ENCODE results near the gene KCTD4. TPM values are rescaled to one million over a fixed set of nuclear protein-coding genes. Genes with fewer than 3 reads are reported as not detected.
"Not testable (repeated sequence)": the region's sequence is repeated elsewhere in the genome, so short reads cannot be mapped to it uniquely, and the experiment has no call there.

The KCTD4 gene
- not detected in 2 replicates for total RNA-seq (2014; rRNA removed; shearing (Covaris generic); ENCODE audit: low replicate concordance)

DNA sequence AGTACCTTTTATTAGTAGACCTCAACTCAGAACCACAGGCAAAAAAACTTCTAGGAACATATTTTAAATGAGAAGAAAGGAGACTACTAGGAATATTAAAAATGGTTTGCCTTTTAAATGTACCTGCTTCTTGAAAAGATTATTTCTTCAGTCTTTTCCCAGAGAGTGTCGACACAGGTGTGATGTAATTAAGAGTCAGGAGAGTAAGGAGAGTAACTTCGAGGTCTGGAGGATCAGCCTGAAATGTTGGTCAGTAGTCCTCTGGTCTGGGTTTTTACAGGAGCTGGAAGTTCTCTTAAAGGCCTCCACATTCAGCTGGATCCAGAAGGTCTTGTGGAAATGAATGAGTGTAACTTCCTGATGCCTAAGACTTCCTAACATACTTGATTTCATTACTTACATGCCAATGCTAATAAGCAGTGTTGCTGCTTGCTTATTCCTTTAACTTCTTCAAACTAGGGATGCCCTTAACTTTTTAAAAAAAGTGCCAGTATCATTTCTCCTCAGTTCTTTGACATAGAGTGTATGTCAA, at the start of gene KCTD4:
Gene KCTD4 (minus strand): TSS at position 345 of the 532 bp plus-strand sequence. CDS start 6,478 bp downstream, outside the sequence.
- Histone ChIP-seq H3K4me3 (no peak within 1 kb of the TSS), H3K27me3 (no peaks in the 10 kb centered on the region), H3K9me3 (no peaks in the 10 kb centered on the region), H3K36me3 (peaks cover 33% of the 10 kb centered on the region)
- no peak for DNase-seq

DNA sequence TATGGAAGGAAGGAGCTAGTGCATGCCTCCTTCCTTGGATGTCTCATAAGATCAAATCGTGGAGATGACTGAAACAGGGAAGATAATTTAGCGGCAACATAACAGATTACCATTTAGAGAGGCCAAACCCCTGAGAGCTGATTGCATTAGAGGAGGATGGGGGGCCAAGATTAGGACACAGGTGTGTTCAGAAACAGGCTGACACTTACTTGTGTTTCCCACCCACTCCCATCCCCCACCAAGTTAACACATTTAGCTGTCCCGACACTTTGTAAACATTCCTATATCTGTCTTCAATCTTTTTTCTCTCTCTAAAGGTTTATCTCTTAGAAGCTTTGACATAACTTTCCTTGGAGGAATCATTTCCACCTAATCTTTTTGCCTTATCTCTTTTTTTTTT, 48.8 kb upstream of the KCTD4 start:
- no peaks in the 10 kb centered on the region for H3K27me3 ChIP-seq
- no peak overlapping the region for H3K4me3 ChIP-seq
- H3K9me3 ChIP-seq: no peaks in the 10 kb centered on the region
- peaks cover 22% of the 10 kb centered on the region for H3K36me3 ChIP-seq
- no peak for DNase-seq

DNA sequence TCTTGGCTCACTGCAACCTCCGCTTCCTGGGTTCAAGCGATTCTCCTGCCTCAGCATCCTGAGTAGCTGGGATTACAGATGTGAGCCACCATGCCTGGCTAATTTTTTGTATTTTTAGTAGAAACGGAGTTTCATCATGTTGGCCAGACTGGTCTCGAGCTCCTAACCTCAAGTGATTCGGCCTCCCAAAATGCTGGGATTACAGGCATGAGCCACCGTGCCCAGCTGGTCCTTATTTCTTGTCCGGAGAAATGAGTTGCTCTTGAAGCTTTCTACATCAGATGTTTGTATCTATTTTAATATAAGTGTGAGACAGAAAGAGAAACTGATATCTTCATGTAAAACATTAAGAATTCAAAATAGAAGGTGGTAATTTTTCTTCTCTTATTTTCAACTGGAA, 43.9 kb upstream of the KCTD4 start:
- not testable (repeated sequence) for H3K4me3 ChIP-seq

DNA sequence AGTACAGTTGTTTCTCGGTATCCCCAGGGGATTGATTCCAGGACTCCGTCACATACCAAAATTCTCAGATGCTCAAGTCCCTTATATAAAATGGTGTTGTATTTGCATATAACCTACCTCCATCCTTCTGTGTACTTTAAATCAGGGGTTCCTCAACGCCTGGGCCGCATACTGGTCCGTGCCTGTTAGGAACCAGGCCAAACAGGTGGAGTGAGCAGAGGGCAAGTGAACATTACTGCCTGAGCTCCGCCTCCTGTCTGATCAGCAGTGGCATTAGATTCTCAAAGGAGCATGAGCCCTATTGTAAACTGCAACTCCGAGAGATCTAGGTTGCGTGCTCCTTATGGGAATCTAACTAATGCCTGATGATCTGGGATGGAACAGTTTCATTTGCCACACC, 42.2 kb upstream of the KCTD4 start:
- H3K9me3 ChIP-seq: no peaks in the 10 kb centered on the region
- no peak for DNase-seq
- no peak overlapping the region for H3K4me3 ChIP-seq
- H3K36me3 ChIP-seq: peaks cover 8% of the 10 kb centered on the region
- H3K27me3 ChIP-seq: no peaks in the 10 kb centered on the region

More for the DNA sequence above, 43.9 kb upstream of the KCTD4 start:
- DNase-seq, H3K9me3 ChIP-seq, H3K27me3 ChIP-seq, H3K36me3 ChIP-seq: not testable (repeated sequence)

DNA sequence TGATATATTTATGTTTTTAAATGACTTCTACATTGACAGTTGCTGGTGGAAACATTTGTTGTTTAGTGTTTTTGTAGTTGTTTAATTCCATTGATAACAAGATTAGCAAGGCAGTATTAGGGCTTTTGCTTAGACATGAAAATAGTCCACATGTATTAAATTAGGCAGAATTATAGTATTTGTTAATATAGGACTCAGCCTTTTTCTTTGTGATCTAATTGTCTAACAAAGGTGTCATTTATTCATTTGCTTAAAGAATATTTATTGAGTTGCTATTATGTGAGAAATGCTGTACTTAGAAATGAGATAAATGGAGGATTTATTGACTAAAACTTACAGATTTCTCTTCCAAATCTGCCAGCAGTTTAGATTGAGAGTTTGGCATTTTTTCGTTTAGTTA, 41.7 kb upstream of the KCTD4 start:
- H3K9me3 ChIP-seq: no peaks in the 10 kb centered on the region
- no peaks in the 10 kb centered on the region for H3K27me3 ChIP-seq
- no peak for DNase-seq
- no peak overlapping the region for H3K4me3 ChIP-seq
- H3K36me3 ChIP-seq: peaks cover 9% of the 10 kb centered on the region

DNA sequence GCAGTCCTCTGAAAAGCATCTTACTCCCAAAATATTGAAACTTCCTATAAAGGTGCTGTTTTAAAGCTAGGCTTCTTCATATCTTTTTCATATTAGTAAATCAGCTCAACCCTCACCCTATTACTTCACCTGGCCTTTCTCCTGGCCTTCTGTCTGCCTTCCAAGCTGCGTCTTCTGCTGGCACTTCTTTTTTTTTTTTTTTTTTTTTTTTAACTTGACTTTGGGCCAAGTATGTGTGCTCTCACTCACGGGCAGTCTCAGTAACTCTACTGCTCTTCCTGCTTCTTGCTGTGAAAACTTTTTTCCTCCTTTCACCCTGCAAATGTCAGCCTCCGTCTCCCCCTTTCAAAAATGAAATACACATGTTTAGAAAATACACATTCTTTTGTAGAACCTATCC, 41.2 kb upstream of the KCTD4 start:
- peak; percentile 22 for DNase-seq
- H3K36me3 ChIP-seq: peaks cover 12% of the 10 kb centered on the region
- H3K4me3 ChIP-seq: no peak overlapping the region

DNA sequence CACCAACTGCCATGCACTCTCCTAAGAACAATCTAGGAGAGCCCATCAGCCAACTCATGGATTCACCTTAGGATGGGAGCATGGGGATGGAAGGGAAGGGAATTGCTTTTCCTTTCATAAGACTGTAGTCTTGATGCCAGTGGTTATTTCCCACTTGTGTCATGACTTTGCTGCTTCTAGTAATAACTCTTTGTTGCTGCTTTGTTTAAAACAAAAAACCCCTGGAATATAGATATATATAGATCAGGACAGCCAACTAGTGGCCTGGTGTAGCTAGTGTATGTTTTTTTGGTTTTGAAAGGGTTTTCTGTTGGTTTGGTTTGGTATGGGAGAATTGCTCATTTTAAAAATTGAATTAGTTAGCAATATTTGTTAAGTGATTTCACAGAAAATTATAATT, 39.3 kb upstream of the KCTD4 start:
- Histone ChIP-seq H3K9me3 (no peaks in the 10 kb centered on the region), H3K27me3 (no peaks in the 10 kb centered on the region), H3K36me3 (peaks cover 12% of the 10 kb centered on the region), H3K4me3 (no peak overlapping the region)
- no peak for DNase-seq

More for the DNA sequence above, 41.2 kb upstream of the KCTD4 start:
- H3K9me3 ChIP-seq: no peaks in the 10 kb centered on the region
- no peaks in the 10 kb centered on the region for H3K27me3 ChIP-seq

DNA sequence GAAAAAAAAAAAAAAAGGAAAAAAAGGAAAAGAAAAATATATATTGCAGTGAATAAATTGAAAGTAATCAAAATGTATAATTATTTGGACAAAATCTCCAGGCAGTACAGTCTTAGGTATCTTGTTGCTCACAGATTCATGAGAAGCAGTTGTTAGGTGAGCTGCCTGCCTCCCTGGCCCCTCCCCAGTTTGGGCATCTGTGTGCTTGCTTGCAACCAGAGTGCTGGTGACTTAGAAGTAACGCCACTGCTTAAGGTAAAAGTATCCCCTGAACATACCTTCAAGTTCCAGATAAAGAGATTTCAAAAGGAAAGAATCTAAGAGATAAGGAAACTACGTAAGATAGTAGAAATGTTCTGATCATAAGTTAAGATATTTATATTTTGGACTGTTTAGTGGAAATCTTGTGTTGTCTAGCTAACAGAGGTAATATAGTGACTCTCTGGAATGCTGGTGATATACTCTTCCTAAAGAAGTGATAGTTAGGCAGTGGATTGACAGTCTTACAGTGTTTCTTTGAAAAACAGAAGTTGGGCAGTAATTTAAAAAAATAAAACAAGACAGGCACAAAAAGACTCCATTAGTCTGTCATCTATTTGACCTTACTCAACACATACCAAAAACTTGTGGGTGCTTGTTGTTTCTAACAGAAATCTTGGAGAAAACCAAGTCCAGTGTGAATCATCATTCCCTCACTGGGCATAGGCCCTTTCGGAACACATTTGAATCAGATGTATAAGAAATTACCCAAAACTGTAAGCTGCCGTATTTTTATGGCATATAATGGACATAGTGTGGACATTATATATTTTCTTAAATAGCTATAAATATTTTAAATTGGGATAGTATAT, 38.3 kb upstream of the KCTD4 start:
- DNase-seq: peak; percentile 35
- peaks cover 12% of the 10 kb centered on the region for H3K36me3 ChIP-seq
- H3K9me3 ChIP-seq: no peaks in the 10 kb centered on the region
- no peaks in the 10 kb centered on the region for H3K27me3 ChIP-seq
- H3K4me3 ChIP-seq: no peak overlapping the region

DNA sequence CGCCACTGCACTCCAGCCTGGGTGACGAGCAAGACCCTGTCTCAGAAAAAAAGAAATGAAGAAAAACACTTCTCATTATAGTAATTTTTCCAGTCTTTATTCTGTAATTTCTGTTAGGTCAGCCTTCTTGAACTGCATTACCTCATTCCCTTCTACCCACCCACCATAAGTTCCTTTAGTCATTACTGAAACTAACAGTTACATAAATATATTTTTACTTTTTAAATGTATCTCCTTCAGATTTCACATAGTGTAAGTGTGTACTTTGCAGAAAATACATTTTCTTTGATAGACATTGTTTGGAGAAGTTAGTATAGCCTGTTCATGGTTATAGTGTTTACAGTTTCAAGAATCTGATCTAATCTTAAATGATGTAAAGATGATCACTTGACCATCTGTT, 31.7 kb upstream of the KCTD4 start:
- no peak overlapping the region for H3K4me3 ChIP-seq
- DNase-seq: no peak
- H3K36me3 ChIP-seq: peaks cover 20% of the 10 kb centered on the region
- H3K27me3 ChIP-seq: no peaks in the 10 kb centered on the region
- no peaks in the 10 kb centered on the region for H3K9me3 ChIP-seq

DNA sequence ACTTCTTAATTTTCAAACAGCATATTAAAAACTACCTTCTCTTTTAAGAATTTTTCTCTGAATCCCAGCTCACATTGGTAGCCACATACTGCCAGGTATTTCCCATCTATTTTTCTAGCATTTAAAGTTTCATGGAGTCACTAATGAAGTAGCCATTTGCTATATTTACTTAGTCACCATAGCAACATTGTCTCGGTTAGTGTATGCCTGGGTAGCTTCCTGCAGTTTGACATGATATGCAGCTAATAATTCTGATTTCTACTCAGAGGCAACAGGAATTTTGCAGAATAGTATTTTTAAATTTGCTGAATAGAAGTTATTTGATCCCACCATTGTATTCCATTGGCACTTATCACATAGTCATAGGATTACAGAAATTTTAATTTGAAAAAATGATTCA, 30.9 kb upstream of the KCTD4 start:
- no peak for DNase-seq
- Histone ChIP-seq H3K9me3 (no peaks in the 10 kb centered on the region), H3K27me3 (no peaks in the 10 kb centered on the region), H3K36me3 (peaks cover 17% of the 10 kb centered on the region), H3K4me3 (no peak overlapping the region)

DNA sequence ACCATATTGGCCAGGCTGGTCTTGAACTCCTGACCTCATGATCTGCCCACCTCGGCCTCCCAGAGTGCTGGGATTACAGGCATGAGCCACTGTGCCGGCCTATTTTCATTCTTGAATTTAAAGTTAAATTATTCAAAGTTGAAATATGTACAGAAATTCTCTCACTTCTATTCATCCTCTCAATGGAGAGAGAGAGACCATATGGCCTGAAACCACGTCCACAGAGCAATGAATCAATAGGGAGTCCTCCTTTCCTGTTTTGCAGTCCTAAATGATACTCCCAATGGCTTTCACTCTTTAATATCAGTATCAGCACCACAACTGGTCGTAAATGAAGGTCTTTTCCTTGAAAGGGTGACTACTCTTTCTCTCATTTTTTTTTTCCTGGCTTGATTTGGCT, 30.5 kb upstream of the KCTD4 start:
- H3K36me3 ChIP-seq: peaks cover 17% of the 10 kb centered on the region
- H3K27me3 ChIP-seq: no peaks in the 10 kb centered on the region
- no peak overlapping the region for H3K4me3 ChIP-seq
- DNase-seq: no peak
- no peaks in the 10 kb centered on the region for H3K9me3 ChIP-seq

DNA sequence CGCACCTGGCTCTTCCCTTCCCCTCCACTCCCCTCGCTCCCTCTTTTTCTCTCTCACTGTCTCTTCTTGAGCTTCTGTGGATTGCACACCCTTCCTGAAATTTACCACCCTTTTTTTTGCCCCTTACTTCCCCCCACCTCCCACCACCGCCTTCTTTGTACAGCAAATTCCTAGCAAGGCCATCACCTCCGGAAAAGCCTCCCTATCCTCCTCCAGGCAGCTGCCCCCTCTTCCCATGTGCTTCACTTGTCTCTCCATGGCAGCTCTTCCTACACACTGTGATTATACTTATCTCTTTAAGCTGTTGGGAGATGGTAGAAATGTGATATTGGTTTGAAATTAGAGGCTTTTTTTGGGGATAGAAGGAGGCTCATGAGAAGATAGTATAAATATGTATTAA, 28.3 kb upstream of the KCTD4 start:
- no peak for DNase-seq
- Histone ChIP-seq H3K27me3 (no peaks in the 10 kb centered on the region), H3K4me3 (no peak overlapping the region), H3K36me3 (peaks cover 19% of the 10 kb centered on the region), H3K9me3 (no peaks in the 10 kb centered on the region)

DNA sequence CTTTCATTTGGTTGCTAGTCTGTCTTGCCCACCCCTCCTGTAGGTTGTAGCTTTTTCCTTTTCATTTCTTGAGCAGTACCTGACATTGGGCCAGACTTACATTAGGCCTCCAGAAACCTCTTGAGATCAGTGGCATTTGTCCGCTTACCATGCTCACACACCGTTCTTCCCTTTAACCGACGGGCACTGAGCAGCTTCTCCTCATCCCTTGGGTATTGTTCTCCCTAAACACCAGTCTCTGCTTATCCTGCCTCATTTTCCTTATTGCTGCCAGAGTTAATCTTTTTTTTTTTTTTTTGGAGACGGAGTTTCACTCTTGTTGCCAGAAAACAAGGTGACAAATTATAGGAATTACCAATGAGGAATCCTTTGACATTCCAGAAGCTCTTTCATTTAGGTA, 27.2 kb upstream of the KCTD4 start:
- Histone ChIP-seq H3K9me3 (no peaks in the 10 kb centered on the region), H3K36me3 (peaks cover 15% of the 10 kb centered on the region), H3K4me3 (no peak overlapping the region), H3K27me3 (no peaks in the 10 kb centered on the region)
- no peak for DNase-seq

DNA sequence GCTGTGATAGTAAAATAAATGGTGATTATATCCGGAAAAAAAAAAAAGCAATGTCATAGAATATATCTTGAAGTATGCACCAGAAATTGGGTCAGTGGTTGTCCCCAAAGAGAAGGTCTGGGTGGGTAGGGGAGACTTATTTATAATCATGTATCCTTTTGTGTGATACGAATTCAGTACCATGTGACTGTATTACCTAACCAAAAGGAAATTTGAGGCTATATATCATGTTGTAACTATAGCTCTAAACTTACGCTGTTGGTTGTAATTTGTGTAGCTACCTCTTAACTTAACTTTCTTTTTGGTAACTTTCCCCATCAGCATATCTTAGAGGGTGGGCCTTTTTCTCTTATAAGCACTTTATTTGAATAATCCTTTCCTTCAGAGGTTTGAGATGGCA, 25.2 kb upstream of the KCTD4 start:
- no peak overlapping the region for H3K4me3 ChIP-seq
- H3K27me3 ChIP-seq: no peaks in the 10 kb centered on the region
- DNase-seq: no peak
- H3K9me3 ChIP-seq: no peaks in the 10 kb centered on the region
- peaks cover 21% of the 10 kb centered on the region for H3K36me3 ChIP-seq

DNA sequence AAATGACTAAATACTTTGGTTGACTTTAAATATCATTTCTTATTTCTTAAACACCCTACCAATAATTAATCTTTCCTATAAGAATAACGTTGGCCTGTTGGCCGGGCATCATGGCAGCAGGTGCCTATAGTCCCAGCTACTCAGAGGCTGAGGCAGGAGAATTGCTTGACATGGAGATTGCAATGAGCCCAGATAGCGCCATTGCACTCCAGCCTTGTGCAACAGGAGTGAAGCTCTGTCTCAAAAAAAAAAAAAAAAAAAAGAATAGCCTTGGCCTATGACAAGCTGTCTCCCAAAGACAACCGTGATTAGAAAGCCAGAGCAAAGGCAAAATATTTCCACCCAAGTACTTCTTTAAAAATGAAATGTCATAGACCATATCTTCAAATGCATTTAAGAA, 24.5 kb upstream of the KCTD4 start:
- peaks cover 25% of the 10 kb centered on the region for H3K36me3 ChIP-seq
- no peak overlapping the region for H3K4me3 ChIP-seq
- H3K27me3 ChIP-seq: no peaks in the 10 kb centered on the region
- no peak for DNase-seq
- H3K9me3 ChIP-seq: no peaks in the 10 kb centered on the region

DNA sequence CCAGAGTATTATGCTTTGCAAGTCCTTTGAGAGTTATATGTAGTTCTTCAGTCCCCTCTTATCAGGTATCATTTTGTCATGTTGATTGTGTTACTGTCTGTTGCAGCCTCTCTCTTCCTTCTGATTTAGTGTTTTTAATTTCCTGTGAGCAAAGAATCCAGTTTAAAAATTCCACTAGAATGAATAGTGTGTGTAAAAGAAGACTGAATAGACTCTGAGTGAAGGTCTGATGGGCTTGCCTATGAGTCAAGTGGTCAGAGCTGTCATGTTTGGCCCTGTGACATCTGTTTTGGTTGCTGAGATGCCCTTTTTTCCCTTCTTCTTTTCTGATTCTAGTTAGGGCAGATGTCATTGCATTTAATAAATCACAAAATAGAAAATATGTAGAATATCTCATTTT, 23.3 kb upstream of the KCTD4 start:
- peak; percentile 36 for DNase-seq
- Histone ChIP-seq H3K27me3 (no peaks in the 10 kb centered on the region), H3K9me3 (no peaks in the 10 kb centered on the region), H3K36me3 (peaks cover 23% of the 10 kb centered on the region), H3K4me3 (no peak overlapping the region)

DNA sequence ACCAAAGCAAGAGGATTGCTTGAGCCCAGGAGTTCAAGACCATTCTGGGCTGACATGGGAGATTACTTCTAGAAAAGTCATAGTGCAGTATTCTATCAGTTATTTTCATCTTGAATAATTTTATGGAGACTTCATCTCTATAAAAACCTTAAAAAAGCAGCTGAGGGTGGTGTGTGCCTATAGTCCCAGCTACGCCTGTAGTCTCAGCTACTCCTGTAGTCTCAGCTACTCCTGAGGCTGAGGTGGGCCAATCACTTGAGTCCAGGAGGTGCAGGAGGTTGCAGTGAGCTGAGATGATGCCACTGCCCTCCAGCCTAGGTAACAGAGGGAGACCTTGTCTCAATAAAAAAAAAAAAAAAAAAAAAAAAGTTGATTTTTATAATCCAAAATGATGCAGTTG, 22.1 kb upstream of the KCTD4 start:
- Histone ChIP-seq H3K4me3 (no peak overlapping the region), H3K36me3 (peaks cover 18% of the 10 kb centered on the region), H3K9me3 (no peaks in the 10 kb centered on the region), H3K27me3 (no peaks in the 10 kb centered on the region)
- DNase-seq: no peak

DNA sequence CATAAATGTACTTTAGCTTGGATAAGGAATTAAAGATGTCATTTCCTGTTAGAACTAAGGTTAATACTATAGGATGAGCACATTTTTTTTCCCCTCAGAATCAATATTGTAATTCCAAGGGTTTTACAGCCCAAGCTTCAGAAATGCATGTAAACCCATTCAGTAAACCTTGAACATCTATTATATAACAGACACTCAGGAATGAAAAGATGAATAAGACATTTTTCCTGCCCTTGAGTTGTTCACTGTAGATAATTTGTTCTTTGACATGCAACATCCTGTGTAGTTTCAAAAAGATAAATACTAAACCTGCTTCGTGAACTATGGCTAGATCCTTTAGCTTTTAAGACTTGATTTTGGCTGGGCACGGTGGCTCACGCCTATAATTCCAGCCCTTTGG, 21.7 kb upstream of the KCTD4 start:
- H3K27me3 ChIP-seq: no peaks in the 10 kb centered on the region
- no peak overlapping the region for H3K4me3 ChIP-seq
- H3K36me3 ChIP-seq: peaks cover 18% of the 10 kb centered on the region
- DNase-seq: no peak
- no peaks in the 10 kb centered on the region for H3K9me3 ChIP-seq
